Activated naive CD4-positive, alpha-beta T cell treated with Interleukin-2 at 50 U/mL for 16 hours (primary cell): ENCODE data around the gene RGS12.

Source experiments
- DNase-seq: peaks from one replicate; pipeline ENCODE4 v3.0.0-alpha.2; 2020

RGS12 gene

GRCh38 chr4:3255611-3256186 is 37.1 kb upstream of the RGS12 start:
- no peak for DNase-seq

- DNase-seq: no peak
These were observed 36.4 kb upstream of the RGS12 start for GRCh38 chr4:3256230-3257102.

DNA sequence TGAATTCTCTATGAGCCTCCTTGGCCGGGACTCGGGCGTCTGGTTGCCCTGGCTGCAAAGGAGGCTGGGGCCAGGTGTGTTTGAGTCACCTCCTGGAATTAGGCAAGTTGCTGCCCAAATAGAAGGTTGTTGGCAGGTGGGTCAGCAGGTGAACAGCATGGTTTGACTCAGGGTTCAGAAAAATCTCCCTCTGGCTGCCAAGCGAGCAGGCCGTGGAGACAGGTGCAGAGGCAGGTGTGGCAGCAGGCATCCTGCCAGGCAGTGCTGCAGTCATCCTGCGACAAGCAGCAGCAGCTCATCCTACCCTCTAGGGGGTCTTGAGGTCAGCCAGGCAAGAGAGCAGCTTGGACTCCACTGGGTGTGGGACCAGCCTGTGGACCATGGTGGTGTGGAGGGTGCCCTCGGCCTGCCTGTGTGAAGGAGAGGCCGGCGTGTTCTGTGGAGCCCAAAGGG is 35.7 kb upstream of the RGS12 start:
- no peak for DNase-seq

DNA sequence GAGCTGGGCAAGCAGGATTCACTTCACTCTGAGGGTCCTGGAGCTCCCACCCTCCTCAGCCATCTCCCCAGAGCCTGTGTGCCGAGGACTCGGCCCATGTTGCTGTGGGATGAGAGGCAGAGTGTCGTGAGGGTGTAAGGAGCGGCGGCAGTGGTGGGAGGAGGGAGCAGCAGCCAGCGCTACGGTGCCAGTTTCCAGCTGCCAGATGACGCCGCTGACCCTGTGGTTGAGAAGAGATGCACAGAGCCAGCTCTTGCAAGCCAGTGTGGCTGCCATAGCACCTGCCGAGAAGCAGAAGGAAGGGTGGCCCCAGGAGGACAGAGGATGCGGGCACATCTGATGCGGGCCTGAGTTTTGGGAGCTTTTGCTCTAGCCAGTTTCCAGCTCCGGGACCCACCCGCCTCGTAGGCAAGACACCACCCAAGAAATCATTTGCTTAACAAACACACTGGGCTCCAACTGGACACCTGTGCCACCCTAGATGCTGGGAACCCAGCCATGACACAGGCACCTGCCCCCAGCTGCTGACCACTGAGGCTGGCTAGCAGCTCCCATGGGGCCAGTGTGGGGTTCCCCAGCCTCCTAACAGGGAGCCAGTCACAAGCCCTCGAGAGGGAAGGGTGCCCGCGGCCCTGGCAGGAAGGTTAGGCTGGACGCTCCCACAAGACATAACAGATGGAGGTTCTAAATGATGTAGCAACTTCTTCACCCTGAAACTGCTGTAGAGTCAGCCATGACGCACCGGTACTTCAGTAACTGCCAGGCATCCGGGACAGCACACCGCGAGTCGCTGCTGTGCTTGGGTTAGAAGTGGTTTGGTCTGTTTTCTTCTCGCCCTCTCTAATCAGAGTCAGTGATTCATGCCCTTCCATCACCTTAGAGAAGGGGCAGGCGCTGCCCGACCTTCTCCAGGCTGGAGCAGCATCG is 35.0 kb upstream of the RGS12 start:
- no peak for DNase-seq

GRCh38 chr4:3261411-3262207 is 31.2 kb upstream of the RGS12 start:
- DNase-seq: no peak

- DNase-seq: no peak
These were observed 30.4 kb upstream of the RGS12 start for GRCh38 chr4:3262208-3263052.

- no peak for DNase-seq
These were observed 29.6 kb upstream of the RGS12 start for GRCh38 chr4:3263053-3263875.

- DNase-seq: no peak
These were observed 29.0 kb upstream of the RGS12 start for GRCh38 chr4:3263876-3264193.

- DNase-seq: no peak
These were observed 26.7 kb upstream of the RGS12 start for GRCh38 chr4:3266076-3266475.

- DNase-seq: no peak
These were observed 25.0 kb upstream of the RGS12 start for GRCh38 chr4:3267576-3268394.

- no peak for DNase-seq
These were observed 24.3 kb upstream of the RGS12 start for GRCh38 chr4:3268395-3269104.

GRCh38 chr4:3269105-3269927 is 23.5 kb upstream of the RGS12 start:
- no peak for DNase-seq

GRCh38 chr4:3269991-3270611 is 22.7 kb upstream of the RGS12 start:
- no peak for DNase-seq

DNA sequence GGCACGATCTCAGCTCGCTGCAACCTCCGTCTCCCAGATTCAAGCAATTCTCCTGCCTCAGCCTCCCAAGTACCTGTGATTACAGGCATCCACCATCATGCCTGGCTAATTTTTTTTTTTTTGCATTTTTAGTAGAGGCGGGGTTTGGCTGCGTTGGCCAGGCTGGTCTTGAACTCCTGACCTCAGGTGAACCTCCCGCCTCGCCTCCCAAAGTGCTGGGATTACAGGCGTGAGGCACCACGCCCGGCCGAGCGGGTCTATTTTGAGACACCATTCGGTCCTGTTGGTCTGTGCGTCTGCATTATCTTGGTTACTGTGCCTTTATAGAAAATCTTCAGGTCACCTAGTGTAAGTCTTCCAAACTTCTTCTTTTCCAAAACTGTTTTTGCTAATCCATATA is 21.7 kb upstream of the RGS12 start:
- DNase-seq: no peak

DNA sequence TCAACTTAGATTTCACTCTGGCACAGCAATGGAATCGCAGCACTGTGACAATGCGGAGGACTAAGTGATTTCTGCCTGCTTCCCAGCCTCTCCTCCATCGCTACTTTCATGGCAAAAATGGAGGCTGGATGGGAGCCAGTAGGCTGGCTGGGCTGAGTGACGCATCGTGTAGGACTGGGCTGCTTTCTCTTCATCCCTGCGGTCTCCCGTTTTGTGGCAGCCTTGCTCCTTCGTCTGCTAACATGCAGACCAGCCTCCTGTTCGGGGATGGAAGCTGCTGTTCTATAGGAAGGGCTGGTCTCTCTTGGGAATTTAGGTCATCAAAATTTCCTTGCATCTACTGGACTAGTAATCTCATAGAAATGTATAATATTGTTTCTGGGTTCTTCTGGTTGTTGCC is 15.8 kb upstream of the RGS12 start:
- no peak for DNase-seq

DNA sequence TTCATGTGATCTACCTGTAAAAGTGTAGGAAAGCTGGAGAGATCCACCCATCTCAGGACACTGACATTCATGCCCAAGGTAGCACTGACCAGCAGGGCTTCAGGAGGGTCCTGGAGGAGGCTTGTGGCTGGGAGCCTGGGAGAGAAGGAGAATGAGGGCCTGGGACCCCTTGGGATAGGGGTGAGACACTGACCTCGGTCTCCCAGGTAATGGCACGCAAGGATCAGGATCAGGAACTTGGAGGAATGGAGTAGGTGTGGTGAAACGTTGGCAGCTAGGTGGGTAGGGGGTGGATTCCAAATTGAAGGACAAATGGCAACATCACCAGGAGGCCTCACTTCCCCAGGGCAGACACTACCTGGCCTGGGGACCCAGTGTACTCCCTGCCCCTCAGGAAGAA is 12.4 kb upstream of the RGS12 start:
- DNase-seq: no peak

- DNase-seq: no peak
These were observed 9.3 kb upstream of the RGS12 start for GRCh38 chr4:3283483-3283882.

DNA sequence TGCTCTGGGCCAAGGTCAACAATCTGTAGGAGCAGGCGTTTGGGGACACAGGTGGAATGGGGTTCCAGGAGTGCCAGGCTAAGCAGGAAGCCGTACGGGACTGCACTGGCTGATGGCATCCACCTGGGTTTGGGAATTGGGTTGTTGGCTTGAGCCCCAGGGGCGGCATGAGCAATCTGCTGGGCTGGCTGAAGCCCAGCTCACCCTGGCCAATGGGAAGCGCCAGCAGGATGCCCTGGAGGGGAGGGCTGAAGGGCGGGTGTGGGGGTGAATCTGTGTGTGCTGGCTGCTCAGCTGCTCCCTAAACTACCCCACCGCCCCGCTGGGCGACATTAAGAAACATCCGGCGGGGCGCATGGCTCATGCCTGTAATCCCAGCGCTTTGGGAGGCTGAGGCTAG is 8.9 kb upstream of the RGS12 start:
- DNase-seq: no peak
